B cell (primary cell): ENCODE measurements around the gene CCDC14. TPM values are rescaled to one million over a fixed set of nuclear protein-coding genes. Genes with fewer than 3 reads are reported as not detected.
A peak's percentile ranks its signal among the peaks of the same experiment; 100 is the strongest.

Source experiments
- ATAC-seq: fragments of 200-7000 bp; cut with Tn5 transposase; one replicate; pipeline ENCODE4 v1.10.0; 2021; ENCODE audit warnings: low read depth, mild to moderate bottlenecking, moderate number of reproducible peaks, moderate library complexity
- CTCF ChIA-PET: fragments of 350-600 bp; sonication (Branson Sonifier 250); formaldehyde crosslinking; loops from one replicate; lab custom pipeline; 2021; ENCODE audit warnings: antibody characterized with exemption, inconsistent platforms; lab: Charles Lee
- POLR2A ChIA-PET: fragments of 350-600 bp; sonication (Branson Sonifier 250); formaldehyde crosslinking; loops from one replicate; lab custom pipeline; 2021; ENCODE audit warnings: antibody characterized with exemption; lab: Charles Lee
- DNase-seq: peaks from one replicate; pipeline ENCODE4 v3.0.0; 2013
- H2AFZ ChIP-seq: 2 replicates; pipeline ENCODE4 v1.6.1; 2012; ENCODE audit warnings: mild to moderate bottlenecking, low read depth, low read length; ENCODE audit not compliant: insufficient read depth, poor library complexity, severe bottlenecking
- H3K27ac ChIP-seq, 2 donors: 1 replicate in 1 of 2; 2 replicates in 1 of 2; pipeline ENCODE4 v1.5.1; 2012 to 2013; ENCODE audit warnings: low read length in 2 of 2, mild to moderate bottlenecking in 2 of 2, moderate library complexity in 1 of 2
- H3K27me3 ChIP-seq, 4 experiments: fragments of 200-600 bp in 1 of 4; sonication (generic) in 1 of 4; replicated peaks in 1 of 4; 1 replicate in 2 of 4; 2 replicates in 2 of 4; pipeline versions ENCODE4 v1.6.1 to v1.7.0; 2013 to 2016; ENCODE audit warnings: low read length in 3 of 4, mild to moderate bottlenecking in 2 of 4, mixed read lengths in 1 of 4, moderate library complexity in 1 of 4; ENCODE audit not compliant: insufficient read depth in 4 of 4, control insufficient read depth in 3 of 4; ENCODE audit errors: control extremely low read depth in 1 of 4
- H3K36me3 ChIP-seq, 2 experiments: replicated peaks in 1 of 2; 1 replicate in 1 of 2; 2 replicates in 1 of 2; pipeline versions ENCODE4 v1.6.1 to v1.7.1; 2013; ENCODE audit warnings: low read length in 1 of 2; ENCODE audit not compliant: insufficient read depth in 2 of 2, control insufficient read depth in 1 of 2; ENCODE audit errors: control extremely low read depth in 1 of 2, extremely low read depth in 1 of 2
- H3K4me1 ChIP-seq, 2 donors: fragments of 200-600 bp in 1 of 2; sonication (generic) in 1 of 2; 1 replicate in 1 of 2; 2 replicates in 1 of 2; pipeline versions ENCODE4 v1.5.1 to v1.6.1; 2013 to 2017; ENCODE audit warnings: low read length in 2 of 2; ENCODE audit not compliant: control insufficient read depth in 2 of 2, insufficient read depth in 2 of 2
- H3K4me2 ChIP-seq: replicated peaks from 2 replicates; pipeline ENCODE3; 2012; ENCODE audit warnings: mild to moderate bottlenecking, low read depth, low read length; ENCODE audit not compliant: poor library complexity, severe bottlenecking
- H3K4me3 ChIP-seq, 5 experiments: fragments of 200-600 bp in 1 of 5; sonication (generic) in 1 of 5; 1 replicate in 3 of 5; 2 replicates in 2 of 5; pipeline versions ENCODE4 v1.5.1 to v1.7.0; 2011 to 2016; ENCODE audit warnings: low read length in 4 of 5, mild to moderate bottlenecking in 4 of 5, low read depth in 2 of 5, control low read depth in 1 of 5, moderate library complexity in 1 of 5; ENCODE audit not compliant: insufficient read depth in 1 of 5; ENCODE audit errors: control extremely low read depth in 1 of 5, extremely low read depth in 1 of 5
- H3K79me2 ChIP-seq: fragments of 200-600 bp; sonication (generic); one replicate; pipeline ENCODE4 v1.6.0; 2016; ENCODE audit warnings: low read length; ENCODE audit not compliant: control insufficient read depth, insufficient read depth
- H3K9ac ChIP-seq: fragments of 200-600 bp; sonication (generic); 2 replicates; pipeline ENCODE4 v1.6.1; 2017; ENCODE audit warnings: mild to moderate bottlenecking, low read length, moderate library complexity
- H3K9me3 ChIP-seq, 3 donors: one replicate each; pipeline versions ENCODE4 v1.6.1 to v1.7.1; 2013; ENCODE audit warnings: low read length in 2 of 3; ENCODE audit not compliant: control insufficient read depth in 2 of 3, insufficient read depth in 1 of 3; ENCODE audit errors: control extremely low read depth in 1 of 3
- H4K20me1 ChIP-seq: 2 replicates; pipeline ENCODE4 v1.6.0; 2012; ENCODE audit warnings: mild to moderate bottlenecking, low read length; ENCODE audit not compliant: insufficient read depth, control insufficient read depth, poor library complexity, severe bottlenecking
- H3K27ac Mint-ChIP-seq: one replicate; pipeline ENCODE4 v1.8.0; 2021; ENCODE audit warnings: mixed read lengths
- H3K27me3 Mint-ChIP-seq: one replicate; pipeline ENCODE4 v1.8.0; 2021; ENCODE audit warnings: mixed read lengths
- H3K4me1 Mint-ChIP-seq: one replicate; pipeline ENCODE4 v1.8.0; 2021; ENCODE audit warnings: mixed read lengths
- H3K4me3 Mint-ChIP-seq: one replicate; pipeline ENCODE4 v1.8.0; 2021; ENCODE audit warnings: mixed read lengths
- H3K9me3 Mint-ChIP-seq: one replicate; pipeline ENCODE4 v1.8.0; 2022; ENCODE audit warnings: mixed read lengths; ENCODE audit not compliant: insufficient read depth
- CTCF ChIP-seq: fragments of 200-600 bp; IDR thresholded peaks from one replicate; pipeline ENCODE4 v1.8.0; 2022; ENCODE audit warnings: antibody characterized with exemption, mild to moderate bottlenecking
- EZH2 ChIP-seq: IDR thresholded peaks from 2 replicates; pipeline ENCODE4 v1.6.1; 2012; ENCODE audit warnings: borderline replicate concordance, low read depth, mild to moderate bottlenecking, moderate library complexity, low read length; ENCODE audit not compliant: insufficient read depth, poor library complexity, severe bottlenecking
- WGBS: methylation state at CpG from one replicate; pipeline ENCODE4 v1.1.5; 2013; ENCODE audit warnings: missing lambda C conversion rate; ENCODE audit not compliant: insufficient coverage; 5-methylcytosine and 5-hydroxymethylcytosine counted together
- intact Hi-C: fragments of 100-400 bp; cut with micrococcal nuclease; formaldehyde crosslinking; loops from one replicate; pipeline ENCODE4 v1.10.0; 2022
- polyA plus RNA-seq: library from polyadenylated mRNA; depleted of rRNA; stranded (reverse); fragments of >200 nt; gene quantifications from 2 replicates; pipeline ENCODE4 v1.2.3, GENCODE V29; 2012
- total RNA-seq, 2 donors: library from RNA; stranded (reverse); fragments of 120-200 nt in 1 of 2; gene quantifications; 1 replicate in 1 of 2; 2 replicates in 1 of 2; pipeline versions ENCODE4 v1.2.3 to v1.2.4, GENCODE V29; 2013 to 2022

The CCDC14 gene
- total and polyA plus RNA-seq, 2 donors (not counting 1 experiment from before 2014, with no cell fraction given): 35.3 to 54.2 TPM

GRCh38 chr3:123884993-123885392 lies 76.0 kb downstream of the CCDC14 start:
- H3K4me2 ChIP-seq: no peak overlapping the region
- H2AFZ ChIP-seq: no peak overlapping the region
- no peak overlapping the region for H3K27ac ChIP-seq
- H4K20me1 ChIP-seq: no peaks in the 10 kb centered on the region
- H3K4me3 ChIP-seq: no peak overlapping the region
- CTCF ChIA-PET: no interaction called here
- H3K9ac ChIP-seq: no peak overlapping the region
- no peak overlapping the region for H3K27ac Mint-ChIP-seq
- peaks cover 0 to 36% (median 8%) of the 10 kb centered on the region in 4 experiments for H3K27me3 ChIP-seq
- peaks cover 43% of the 10 kb centered on the region for H3K27me3 Mint-ChIP-seq
- DNase-seq (no peak), ATAC-seq (no peak)
- TF ChIP-seq EZH2 (no peak), CTCF (no peak)
- H3K9me3 Mint-ChIP-seq: no peaks in the 10 kb centered on the region
- H3K79me2 ChIP-seq: no peaks in the 10 kb centered on the region
- POLR2A ChIA-PET: no interaction called here
- H3K4me3 Mint-ChIP-seq: no peak overlapping the region
- H3K9me3 ChIP-seq: no peaks in the 10 kb centered on the region
- peaks cover 8 to 16% of the 10 kb centered on the region in 2 donors for H3K4me1 ChIP-seq
- no peaks in the 10 kb centered on the region for H3K36me3 ChIP-seq
- intact Hi-C loops: no loop called here
- peaks cover 16% of the 10 kb centered on the region for H3K4me1 Mint-ChIP-seq

DNA sequence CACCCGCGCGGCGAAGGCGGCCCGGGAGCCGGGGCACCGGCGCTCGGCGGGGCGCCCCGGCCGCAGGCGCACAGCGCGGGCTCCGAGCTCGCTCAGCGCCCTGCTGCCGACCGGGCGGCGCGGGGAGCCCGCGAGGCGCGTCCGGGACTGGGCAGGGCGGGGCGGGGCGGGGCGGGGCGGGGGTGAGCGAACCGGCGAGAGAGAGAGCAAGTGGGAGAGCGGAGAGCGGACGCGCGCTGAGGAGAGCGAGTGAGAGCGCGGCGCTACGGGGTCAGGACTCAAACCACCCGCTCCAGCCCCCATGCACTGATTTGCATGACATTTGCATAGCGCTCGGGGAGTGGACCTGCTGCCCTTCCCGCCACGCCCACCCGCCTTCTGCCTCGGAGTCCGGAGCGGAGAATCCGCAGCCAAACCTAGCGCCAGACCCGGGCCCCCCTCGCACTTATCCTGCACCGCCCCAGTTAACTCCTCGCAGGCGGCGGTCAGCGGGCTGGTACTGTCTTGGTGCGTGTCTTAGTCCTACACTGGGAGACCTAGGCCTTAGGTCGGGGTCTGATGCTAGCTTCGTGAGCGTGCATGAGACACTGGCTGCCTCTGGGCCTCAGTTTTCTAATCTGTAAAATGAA lies 76.7 kb downstream of the CCDC14 start, which contains the start of gene MYLK:
Gene MYLK, minus strand, starts transcription at position 130 of the 629 bp plus-strand sequence. CDS start 90,491 bp downstream, outside the sequence.
- peak within 1 kb of the TSS; percentile 54 for H2AFZ ChIP-seq
- POLR2A ChIA-PET: no interaction called here
- no peak within 1 kb of the TSS for H3K27ac Mint-ChIP-seq
- H3K4me2 ChIP-seq: peak within 1 kb of the TSS; percentile 67
- CTCF ChIA-PET: no interaction called here
- H4K20me1 ChIP-seq: no peaks in the 10 kb centered on the region
- H3K4me1 ChIP-seq: peaks cover 8 to 16% of the 10 kb centered on the region in 2 donors
- DNase-seq: peak; percentile 40
- H3K36me3 ChIP-seq: no peaks in the 10 kb centered on the region
- H3K9me3 ChIP-seq: no peaks in the 10 kb centered on the region
- no peaks in the 10 kb centered on the region for H3K9me3 Mint-ChIP-seq
- peak within 1 kb of the TSS; percentile 29 for H3K9ac ChIP-seq
- WGBS: 4% methylated on average over 58 of the region's 70 CpGs
- peak within 1 kb of the TSS in 3 of 5 experiments; percentile 14 to 29 (median 21) for H3K4me3 ChIP-seq
- peak within 1 kb of the TSS; percentile 83 for H3K4me3 Mint-ChIP-seq
- H3K27me3 Mint-ChIP-seq: peaks cover 43% of the 10 kb centered on the region
- peaks cover 0 to 36% (median 8%) of the 10 kb centered on the region in 4 experiments for H3K27me3 ChIP-seq
- no peak for TF ChIP-seq CTCF
- TF ChIP-seq EZH2: no peak
- no peak within 1 kb of the TSS for H3K27ac ChIP-seq
- intact Hi-C loops: no loop called here
- ATAC-seq: peak; percentile 71
- H3K4me1 Mint-ChIP-seq: peaks cover 16% of the 10 kb centered on the region
- H3K79me2 ChIP-seq: no peaks in the 10 kb centered on the region
